Stimulated activated CD8-positive, alpha-beta memory T cell treated with anti-CD3 and anti-CD28 coated beads, Interleukin-15, amount 100 ng/mL, for 1 hour (primary cell): ENCODE data around the gene B4GAT1.
"Not testable (repeated sequence)": the region's sequence is repeated elsewhere in the genome, so short reads cannot be mapped to it uniquely, and the experiment has no call there.

Experiments
- DNase-seq: peaks from one replicate; pipeline ENCODE4 v3.0.0-alpha.2; 2020; ENCODE audit warnings: low read depth

B4GAT1 gene

DNA sequence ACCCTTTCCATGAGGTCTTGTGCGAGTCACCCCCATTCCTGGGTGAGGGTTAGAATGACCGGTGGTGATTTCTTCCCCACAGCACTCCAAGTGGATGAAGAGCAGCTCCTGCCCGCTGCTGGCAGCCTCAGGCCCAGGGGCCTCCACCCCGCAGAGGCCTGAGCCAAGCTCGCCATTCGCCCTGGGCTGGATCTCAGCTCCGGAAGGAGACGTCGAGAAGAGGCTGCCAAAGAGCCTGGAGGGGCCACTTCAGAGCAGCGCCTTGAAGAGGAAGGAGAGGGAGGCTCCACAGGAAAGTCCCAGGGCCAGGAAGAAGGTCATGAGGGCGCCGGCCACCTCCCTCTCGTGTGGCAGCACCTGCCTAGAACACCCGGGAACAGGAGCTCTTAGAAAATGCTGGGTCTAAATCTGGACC is 15.8 kb upstream of the B4GAT1 start:
- DNase-seq = no peak

GRCh38 chr11:66362481-66363147 is 15.2 kb upstream of the B4GAT1 start:
- DNase-seq = no peak

DNA sequence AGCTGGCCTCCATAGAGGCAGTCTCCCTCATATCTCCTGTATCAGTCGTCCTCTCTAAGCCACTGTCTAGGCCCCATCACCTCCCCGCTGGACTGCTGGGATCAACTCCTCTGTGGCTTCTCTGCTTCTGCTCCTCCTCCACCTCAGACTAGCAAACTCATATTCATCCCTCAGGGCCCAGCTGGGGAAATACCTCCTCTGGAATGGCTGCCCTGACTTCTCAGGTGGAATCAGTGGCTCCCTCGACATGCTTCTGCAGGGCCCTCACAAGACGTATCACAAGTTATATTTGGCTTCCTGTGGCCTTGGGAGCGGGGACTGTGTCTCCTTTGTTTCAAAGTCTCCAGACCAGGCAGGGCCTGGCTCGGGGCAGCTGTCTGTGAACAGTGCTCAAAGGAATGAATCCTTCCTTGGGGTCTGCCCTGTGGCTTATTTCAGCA is 14.1 kb upstream of the B4GAT1 start:
- DNase-seq = no peak

DNA sequence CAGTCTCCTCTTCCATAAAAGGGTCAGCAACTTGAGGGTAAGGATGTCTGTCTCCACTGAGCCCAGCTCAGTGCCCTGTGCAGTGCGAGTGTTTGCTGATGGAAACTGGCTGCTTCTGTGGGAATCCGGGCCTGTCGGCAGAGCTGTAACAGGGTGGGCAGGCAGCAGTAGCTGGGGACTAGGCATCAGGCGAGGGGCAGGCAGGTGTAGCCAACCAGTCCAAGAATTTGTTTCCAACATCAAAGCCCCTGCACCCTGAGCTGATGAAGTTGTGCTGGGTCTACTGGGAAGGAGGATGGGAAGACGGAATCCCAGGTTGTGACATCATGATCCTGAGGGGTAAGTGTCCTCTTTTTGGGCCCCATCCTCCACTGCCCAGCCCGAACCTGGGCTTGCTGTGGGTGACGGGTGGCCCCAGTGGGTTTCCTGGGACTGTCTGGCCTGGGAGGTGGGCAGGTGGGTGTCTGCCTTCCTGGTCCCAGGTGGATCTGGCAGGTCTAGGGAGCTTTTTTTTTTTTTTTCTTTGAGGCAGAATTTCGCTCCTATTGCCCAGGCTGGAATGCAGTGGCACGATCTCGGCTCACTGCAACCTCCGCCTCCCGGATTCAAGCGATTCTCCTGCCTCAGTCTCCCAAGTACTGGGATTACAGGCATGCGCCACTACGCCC is 13.1 kb upstream of the B4GAT1 start:
- no peak for DNase-seq

- no peak for DNase-seq
These were observed 12.2 kb upstream of the B4GAT1 start for GRCh38 chr11:66359662-66360087.

DNA sequence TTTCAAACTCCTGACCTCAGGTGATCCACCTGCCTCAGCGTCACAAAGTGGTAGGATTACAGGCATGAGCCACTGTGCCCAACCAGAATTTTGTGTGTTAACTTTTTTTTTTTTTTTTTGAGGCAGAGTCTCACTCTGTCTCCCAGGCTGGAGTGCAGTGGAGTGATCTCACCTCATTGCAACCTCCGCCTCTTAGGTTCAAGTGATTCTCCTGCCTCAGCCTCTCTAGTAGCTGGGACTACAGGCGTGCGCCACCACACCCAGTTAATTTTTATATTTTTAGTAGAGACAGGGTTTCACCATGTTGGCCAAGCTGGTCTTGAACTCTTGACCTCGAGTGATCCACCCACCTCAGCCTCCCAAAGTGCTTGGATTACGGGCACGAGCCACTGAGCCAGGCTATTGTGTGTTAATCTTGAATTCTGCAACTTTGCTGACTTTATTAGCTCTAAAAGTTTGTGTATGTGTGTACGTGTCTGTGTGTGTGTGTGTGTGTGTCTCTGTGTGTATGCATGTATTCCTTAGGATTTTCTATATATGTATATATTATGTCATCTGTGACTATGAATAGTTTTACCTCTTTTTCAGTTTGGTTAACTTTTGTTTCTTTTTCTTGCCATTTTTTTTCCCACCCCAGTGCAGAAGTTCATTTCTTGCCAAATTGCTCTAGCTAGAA is 3.3 kb upstream of the B4GAT1 start:
- not testable (repeated sequence) for DNase-seq

DNA sequence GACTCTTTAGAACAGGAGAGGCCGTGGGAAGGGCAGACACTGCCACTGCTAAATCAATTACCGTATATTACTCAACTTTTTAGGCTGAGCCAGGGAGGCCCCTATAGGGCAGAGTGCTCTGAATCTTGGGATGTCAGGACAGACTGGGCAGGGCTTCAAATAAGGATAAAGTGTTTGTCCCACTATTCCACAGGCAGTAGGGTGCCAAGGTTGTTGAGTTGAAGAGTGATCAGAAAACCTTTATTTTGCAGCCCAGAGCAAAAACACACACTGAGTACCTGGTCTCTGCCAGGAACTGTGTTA is 1.6 kb upstream of the B4GAT1 start:
- no peak for DNase-seq

DNA sequence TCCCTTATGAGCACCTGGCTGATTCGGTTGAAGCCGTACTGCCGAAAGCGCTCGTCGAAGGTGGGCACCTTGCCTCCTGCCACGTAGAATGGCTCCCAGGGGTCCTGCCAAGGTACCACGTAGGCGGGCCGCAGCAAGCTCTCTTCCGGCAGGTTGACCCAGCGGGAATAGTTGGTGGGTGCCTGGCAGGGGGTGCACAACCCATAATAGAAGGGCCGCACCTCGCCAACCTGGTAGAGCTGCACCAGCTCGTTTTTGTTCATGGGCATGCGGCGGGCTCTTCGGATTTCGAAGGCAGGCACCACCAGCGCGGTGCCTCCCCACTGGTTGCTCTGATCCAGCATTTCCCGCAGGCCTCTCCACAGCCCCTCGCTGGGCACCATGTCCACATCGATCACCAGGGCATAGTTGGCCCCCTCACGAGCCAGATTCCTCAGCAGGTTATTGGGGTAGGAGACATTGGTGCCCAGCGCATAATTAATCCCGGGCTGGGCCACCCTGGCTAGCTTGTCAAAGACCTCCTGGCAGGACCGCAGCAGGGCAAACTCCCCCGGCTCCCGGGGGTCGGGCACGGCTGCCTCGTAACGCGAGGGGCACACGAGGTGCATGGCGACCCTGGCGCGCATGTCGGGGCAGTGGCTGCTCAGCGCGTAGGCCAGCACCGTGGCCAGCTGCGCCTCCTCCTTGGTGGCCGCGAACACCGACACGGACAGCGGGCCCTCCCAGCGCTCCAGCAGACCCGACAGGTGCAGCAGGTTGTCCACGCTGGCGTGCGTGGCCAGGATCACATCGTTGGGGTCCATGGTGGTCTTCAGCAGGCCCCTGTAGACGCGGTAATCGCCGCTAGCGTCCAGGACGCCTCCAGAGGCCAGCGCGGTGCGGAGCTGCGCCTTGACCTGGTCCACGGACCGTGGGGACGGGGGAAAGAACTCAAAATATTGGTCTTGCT is 679 bp downstream of the B4GAT1 start:
- no peak for DNase-seq

DNA sequence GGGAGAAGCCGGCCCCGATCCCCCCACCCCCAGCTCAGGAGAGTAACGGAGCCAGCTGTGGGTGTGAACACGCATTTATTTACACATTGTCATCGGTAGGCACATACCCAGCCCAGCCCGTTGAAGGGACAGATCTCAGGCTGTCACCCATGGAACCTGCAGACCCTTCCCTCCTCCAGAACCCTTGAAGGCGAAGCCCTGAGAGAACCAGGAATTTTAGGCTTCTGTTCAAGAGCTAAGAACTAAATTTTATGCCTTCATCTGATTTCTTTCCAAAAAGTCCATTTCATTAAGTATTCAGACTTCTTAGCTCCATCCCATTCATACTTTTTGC is 2.1 kb downstream of the B4GAT1 start:
- DNase-seq = no peak

- peak; percentile 95 for DNase-seq
These were observed 2.7 kb downstream of the B4GAT1 start, which contains the start of gene BRMS1 for GRCh38 chr11:66344550-66345315. Gene BRMS1 (minus strand): TSS chr11:66345104. CDS start chr11:66342234, 2,870 bp downstream.

- DNase-seq = no peak
These were observed 4.3 kb downstream of the B4GAT1 start for GRCh38 chr11:66343176-66343575.

- no peak for DNase-seq
These were observed 5.8 kb downstream of the B4GAT1 start for GRCh38 chr11:66341502-66342126.

- DNase-seq = no peak
These were observed 6.6 kb downstream of the B4GAT1 start for GRCh38 chr11:66340596-66341501.

DNA sequence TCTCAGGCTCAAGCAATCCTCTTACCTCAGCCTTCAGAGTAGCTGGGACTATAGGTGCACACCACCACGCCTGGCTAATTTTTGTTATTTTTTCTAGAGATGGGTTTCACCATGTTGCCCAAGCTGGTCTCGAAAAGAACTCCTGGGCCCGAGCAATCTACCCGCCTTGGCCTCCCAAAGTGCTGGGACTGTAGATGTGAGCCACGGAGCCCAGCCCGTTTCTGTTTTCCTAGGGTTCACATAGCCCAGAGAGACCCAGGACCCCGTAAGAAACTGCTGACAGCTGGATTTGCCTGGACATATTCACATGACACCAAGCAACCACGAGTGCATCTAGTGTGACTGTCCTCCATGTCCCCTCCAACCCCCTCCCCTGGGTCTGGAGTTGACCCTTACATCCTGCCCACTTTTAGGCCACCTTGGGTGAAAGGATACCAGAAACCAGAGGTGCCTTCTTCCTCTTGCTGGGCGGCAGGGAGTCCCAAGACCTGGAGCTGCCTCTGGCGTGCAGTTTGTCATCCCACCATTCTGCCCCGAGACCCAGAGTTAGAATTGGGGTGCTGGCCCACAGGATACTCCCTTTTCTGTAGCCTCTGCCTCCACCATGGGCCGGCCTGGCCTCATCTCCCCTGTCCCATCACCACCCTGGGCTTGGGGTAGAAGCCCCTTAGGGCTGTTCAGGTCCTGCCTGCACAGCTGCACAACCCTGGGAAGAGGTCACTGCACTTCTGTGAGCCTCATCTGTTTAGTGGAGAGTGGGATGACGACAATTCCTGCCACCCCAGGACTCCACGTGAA is 7.5 kb downstream of the B4GAT1 start:
- no peak for DNase-seq

GRCh38 chr11:66339162-66339675 is 8.2 kb downstream of the B4GAT1 start:
- no peak for DNase-seq

DNA sequence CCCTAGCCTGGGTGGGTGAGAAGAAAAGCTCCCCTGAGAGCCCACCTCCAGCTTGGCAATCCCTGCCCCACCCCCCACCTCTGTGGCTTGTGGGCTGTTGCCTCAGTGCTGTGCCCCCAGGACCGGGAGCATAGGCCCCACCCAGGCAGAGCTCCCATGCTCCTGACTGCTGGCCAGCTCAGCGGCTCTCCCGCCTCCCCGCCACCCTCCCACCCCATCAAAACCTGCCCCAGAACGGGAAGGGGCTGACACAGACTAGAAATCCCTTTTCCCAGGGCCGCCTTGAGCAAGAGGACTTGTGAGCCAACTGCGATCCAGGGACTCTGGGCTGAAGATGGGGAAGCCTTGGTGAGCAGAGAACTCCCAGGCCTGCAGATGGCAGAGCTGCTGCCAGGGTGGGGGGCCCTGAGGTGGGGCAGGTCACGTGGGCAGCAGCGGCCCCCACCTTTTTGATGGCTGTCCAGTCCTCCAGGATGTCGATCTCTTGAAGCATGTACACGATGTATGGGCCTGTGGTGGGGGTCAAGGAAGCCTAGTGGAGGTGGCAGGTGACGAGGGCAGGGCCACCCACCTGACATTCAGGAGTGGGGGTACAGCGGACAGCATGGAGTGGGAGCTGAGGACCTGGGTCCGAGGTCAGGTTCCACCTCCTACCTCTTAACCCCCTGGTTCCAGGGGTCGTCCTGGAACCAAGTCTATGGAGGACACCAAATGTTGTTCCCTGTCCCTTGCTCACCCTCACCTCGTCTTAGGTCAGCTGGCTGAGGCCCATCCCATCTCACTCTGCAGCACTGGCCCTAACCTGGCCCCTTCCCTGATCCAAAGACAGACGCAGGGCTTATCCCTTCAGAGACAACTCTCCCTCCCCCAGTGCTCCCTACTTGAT is 8.9 kb downstream of the B4GAT1 start:
- no peak for DNase-seq

DNA sequence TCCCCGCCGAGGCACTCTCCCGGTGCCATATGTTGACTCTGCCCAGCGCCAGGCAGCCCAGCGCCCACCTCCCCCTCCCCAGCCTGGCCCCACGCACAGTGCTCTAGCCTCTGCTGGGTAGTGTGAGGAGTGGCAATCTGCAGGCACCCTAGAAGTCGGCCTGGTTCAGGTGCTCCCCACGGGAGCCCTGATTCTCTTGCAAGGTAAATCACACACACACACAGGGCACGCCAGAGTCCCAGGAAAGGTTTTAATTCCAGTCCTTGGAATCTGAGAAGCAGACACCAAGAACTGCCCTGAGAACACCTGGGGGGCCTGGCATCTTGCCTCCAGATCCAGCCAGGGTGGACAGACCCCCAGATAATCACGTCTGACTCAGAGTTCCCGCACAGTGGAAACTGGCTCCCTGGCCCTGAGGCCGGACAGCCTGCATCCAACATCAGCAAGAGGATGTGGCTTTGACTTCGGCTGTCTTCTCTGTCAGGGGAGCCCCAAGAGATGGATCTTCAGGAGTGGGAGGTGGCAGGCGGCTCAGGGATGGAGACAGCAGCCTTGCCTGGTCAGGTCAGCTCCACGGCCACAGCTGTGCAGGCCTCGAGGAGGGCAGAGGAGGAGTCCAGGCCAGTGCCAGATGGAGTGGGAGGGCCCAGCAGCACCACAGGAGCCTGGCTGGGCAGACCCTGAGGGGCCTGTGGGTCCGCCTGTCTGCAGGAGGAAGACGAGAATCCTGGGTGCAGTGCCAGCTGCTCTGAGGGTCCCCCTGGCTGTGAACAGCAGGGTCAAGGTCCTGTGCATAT is 10.1 kb downstream of the B4GAT1 start:
- DNase-seq = no peak
